ENCODE measurements around the gene GSC2. TPM values are rescaled to one million over a fixed set of nuclear protein-coding genes. Genes with fewer than 3 reads are reported as not detected.
A peak's percentile ranks its signal among the peaks of the same experiment; 100 is the strongest.

The GSC2 gene
- total and polyA plus RNA-seq, 9 of the 15 experiments (the other 6 are each of a cell fraction or from before 2014, with no cell fraction given) = not detected

GRCh38 chr22:19103880-19104821 lies 45.9 kb downstream of the GSC2 start (continued):
- no peak for TF ChIP-seq SMARCA5 (IDR thresholded peaks at IDR 0.05)
- TF ChIP-seq POLR3G (IDR thresholded peaks at IDR 0.05; ENCODE audit: extremely low read depth, insufficient read length, insufficient replicate concordance) = no peak
- no peak for TF ChIP-seq CHD1 (IDR thresholded peaks at IDR 0.05; ENCODE audit: low read length)
- TF ChIP-seq SETDB1 (IDR thresholded peaks at IDR 0.05; ENCODE audit: low read length) = peak; percentile 38
- TF ChIP-seq MEIS2 (IDR thresholded peaks at IDR 0.05; ENCODE audit: partially characterized antibody) = no peak
- TF ChIP-seq CEBPG (CRISPR knock-in tag; IDR thresholded peaks at IDR 0.05) = no peak
- TF ChIP-seq CEBPG (tag; conservative IDR thresholded peaks at IDR 0.05 in 1 of 2, IDR thresholded peaks at IDR 0.05 in 1 of 2) = peak in 1 of 2 experiments; percentile 55; a peak in 2 of 4 replicates
- peak; percentile 93 for TF ChIP-seq ATF7 (IDR thresholded peaks at IDR 0.05)
- TF ChIP-seq JUND (IDR thresholded peaks at IDR 0.05; ENCODE audit: borderline replicate concordance, low read depth, low read length) = peak; percentile 46; the same call in 1 of the 2 replicates
- TF ChIP-seq JUND (tag; IDR thresholded peaks at IDR 0.05; ENCODE audit: borderline replicate concordance, low read depth, low read length) = peak; percentile 58; the same call in 1 of the 3 replicates
- peak; percentile 94 for TF ChIP-seq ATF3 (IDR thresholded peaks at IDR 0.05)
- TF ChIP-seq ATF3 (CRISPR knock-in tag; conservative IDR thresholded peaks at IDR 0.05) = no peak
- peak; percentile 6; the same call in 1 of the 2 replicates for TF ChIP-seq MYC (IDR thresholded peaks at IDR 0.05; ENCODE audit: low read depth, low read length)
- TF ChIP-seq MYC (CRISPR knock-in tag; IDR thresholded peaks at IDR 0.05; ENCODE audit: borderline replicate concordance, low read depth) = no peak
- no peak for TF ChIP-seq USF2 (CRISPR knock-in tag; IDR thresholded peaks at IDR 0.05)
- no peak for TF ChIP-seq RFX5 (IDR thresholded peaks at IDR 0.05; ENCODE audit: low read depth, low read length)
- TF ChIP-seq SREBF1 (IDR thresholded peaks at IDR 0.05; ENCODE audit: borderline replicate concordance, low read depth, low read length) = no peak
- 0 out of 2 replicates have a peak, but pooled peaks have one; percentile 39 for TF ChIP-seq RFX7 (CRISPR knock-in tag; IDR thresholded peaks at IDR 0.05)
- TF ChIP-seq OTX1 (CRISPR knock-in tag; IDR thresholded peaks at IDR 0.05) = no peak
- TF ChIP-seq PRMT5 (CRISPR knock-in tag; IDR thresholded peaks at IDR 0.05) = no peak
- TF ChIP-seq ZFX (CRISPR knock-in tag; IDR thresholded peaks at IDR 0.05) = no peak
- no peak for TF ChIP-seq HDAC2 (IDR thresholded peaks at IDR 0.05)
- no peak for TF ChIP-seq SAP30 (IDR thresholded peaks at IDR 0.05; ENCODE audit: borderline replicate concordance, insufficient read depth, low read depth, low read length, poor library complexity, severe bottlenecking)
- 0 out of 2 replicates have a peak, but pooled peaks have one; percentile 22 for TF ChIP-seq ZNF384 (IDR thresholded peaks at IDR 0.05; ENCODE audit: low read depth, low read length)
- no peak for TF ChIP-seq ATF1 (CRISPR knock-in tag; IDR thresholded peaks at IDR 0.05)
- TF ChIP-seq ATF1 (tag; IDR thresholded peaks at IDR 0.05) = peak; percentile 31; the same call in 1 of the 2 replicates
- 0 out of 2 replicates have a peak, but pooled peaks have one; percentile 11 for TF ChIP-seq STAT5A (IDR thresholded peaks at IDR 0.05; ENCODE audit: borderline replicate concordance, low read length)

All from K562 (cell line).